Urothelium cell line (cell line): Measurements from ENCODE around the gene EPS8.

Source experiments
- DNase-seq: peaks from one replicate; pipeline ENCODE4 v3.0.0; 2011; ENCODE audit warnings: low spot score, mixed read lengths
- FAIRE-seq: peaks from 2 replicates; lab custom pipeline; 2011; peaks lifted over from hg19 to GRCh38; lab: Jason Lieb, UNC

Gene EPS8

GRCh38 chr12:15613981-15614380 lies 175.2 kb downstream of the EPS8 start:
- DNase-seq: no peak
- no peak for FAIRE-seq

- DNase-seq: no peak
- FAIRE-seq: no peak
These were observed 180.2 kb downstream of the EPS8 start for GRCh38 chr12:15608941-15609340.

GRCh38 chr12:15608406-15608805 lies 180.8 kb downstream of the EPS8 start:
- FAIRE-seq (no peak), DNase-seq (no peak)

- FAIRE-seq: peak; percentile 20
These were observed 183.2 kb downstream of the EPS8 start for GRCh38 chr12:15605881-15606590.

GRCh38 chr12:15603474-15604085 lies 185.6 kb downstream of the EPS8 start:
- DNase-seq (no peak), FAIRE-seq (no peak)

More at GRCh38 chr12:15605881-15606590, 183.2 kb downstream of the EPS8 start:
- no peak for DNase-seq

- DNase-seq (no peak), FAIRE-seq (no peak)
These were observed 187.0 kb downstream of the EPS8 start for GRCh38 chr12:15602051-15602672.

- DNase-seq (peak; percentile 40), FAIRE-seq (no peak)
These were observed 187.9 kb downstream of the EPS8 start for GRCh38 chr12:15601210-15601800.

GRCh38 chr12:15600223-15600935 lies 188.8 kb downstream of the EPS8 start:
- DNase-seq (no peak), FAIRE-seq (no peak)

- FAIRE-seq (no peak), DNase-seq (peak; percentile 32)
These were observed 189.7 kb downstream of the EPS8 start for GRCh38 chr12:15599266-15600037.

GRCh38 chr12:15597125-15597830 lies 191.9 kb downstream of the EPS8 start:
- FAIRE-seq (no peak), DNase-seq (no peak)

GRCh38 chr12:15596174-15596573 lies 193.0 kb downstream of the EPS8 start:
- no peak for DNase-seq
- no peak for FAIRE-seq

- FAIRE-seq: peak; percentile 20
- DNase-seq: no peak
These were observed 196.3 kb downstream of the EPS8 start for GRCh38 chr12:15592934-15593333.

GRCh38 chr12:15591811-15592210 lies 197.4 kb downstream of the EPS8 start:
- no peak for FAIRE-seq
- no peak for DNase-seq

GRCh38 chr12:15590180-15590826 lies 198.9 kb downstream of the EPS8 start:
- DNase-seq (peak; percentile 84), FAIRE-seq (peak; percentile 67)

- FAIRE-seq (no peak), DNase-seq (no peak)
These were observed 199.7 kb downstream of the EPS8 start for GRCh38 chr12:15589328-15590032.

- DNase-seq: no peak
- no peak for FAIRE-seq
These were observed 204.7 kb downstream of the EPS8 start for GRCh38 chr12:15584366-15585041.

- FAIRE-seq: no peak
- no peak for DNase-seq
These were observed 205.4 kb downstream of the EPS8 start for GRCh38 chr12:15583804-15584203.

- DNase-seq: no peak
- no peak for FAIRE-seq
These were observed 208.2 kb downstream of the EPS8 start for GRCh38 chr12:15581006-15581405.
